Endodermal cell (in vitro differentiated cells): ENCODE measurements around the gene CISD1. TPM values are rescaled to one million over a fixed set of nuclear protein-coding genes. Genes with fewer than 3 reads are reported as not detected.

ENCODE experiments used
- DNase-seq: peaks from one replicate; pipeline ENCODE4 v3.0.0-alpha.2; 2017
- H3K27ac ChIP-seq: 2 replicates; pipeline ENCODE4 v1.5.1; 2013; ENCODE audit warnings: mild to moderate bottlenecking, low read depth, low read length, moderate library complexity
- H3K27me3 ChIP-seq: 2 replicates; pipeline ENCODE4 v1.6.1; 2013; ENCODE audit warnings: mild to moderate bottlenecking, low read length, moderate library complexity; ENCODE audit not compliant: insufficient read depth, control insufficient read depth, poor library complexity, severe bottlenecking
- H3K36me3 ChIP-seq: 2 replicates; pipeline ENCODE4 v1.7.0; 2013; ENCODE audit warnings: mild to moderate bottlenecking, low read length, moderate library complexity; ENCODE audit not compliant: control insufficient read depth, insufficient read depth
- H3K4me1 ChIP-seq: one replicate; pipeline ENCODE4 v1.7.0; 2013; ENCODE audit warnings: low read length; ENCODE audit not compliant: control insufficient read depth, insufficient read depth
- H3K4me3 ChIP-seq: 2 replicates; pipeline ENCODE4 v1.5.1; 2013; ENCODE audit warnings: mild to moderate bottlenecking, low read length, moderate library complexity
- H3K9ac ChIP-seq: 2 replicates; pipeline ENCODE4 v1.6.1; 2013; ENCODE audit warnings: mild to moderate bottlenecking, low read length, moderate library complexity; ENCODE audit not compliant: poor library complexity, severe bottlenecking; ENCODE audit errors: extremely low read depth
- H3K9me3 ChIP-seq: 2 replicates; pipeline ENCODE4 v1.6.1; 2013; ENCODE audit warnings: mild to moderate bottlenecking, low read length, moderate library complexity; ENCODE audit not compliant: control insufficient read depth
- H3K27ac Mint-ChIP-seq: 2 replicates; pipeline ENCODE4 v1.8.0; 2020; ENCODE audit warnings: mixed read lengths
- H3K27me3 Mint-ChIP-seq: 2 replicates; pipeline ENCODE4 v1.8.0; 2021; ENCODE audit warnings: mild to moderate bottlenecking, mixed read lengths; ENCODE audit not compliant: insufficient read depth
- H3K36me3 Mint-ChIP-seq: 2 replicates; pipeline ENCODE4 v1.8.0; 2020; ENCODE audit warnings: low read depth, mixed read lengths
- H3K4me1 Mint-ChIP-seq: 2 replicates; pipeline ENCODE4 v1.8.0; 2020; ENCODE audit warnings: mixed read lengths
- H3K4me3 Mint-ChIP-seq: 2 replicates; pipeline ENCODE4 v1.8.0; 2020; ENCODE audit warnings: mild to moderate bottlenecking, moderate library complexity, mixed read lengths
- H3K9me3 Mint-ChIP-seq: 2 replicates; pipeline ENCODE4 v1.8.0; 2020; ENCODE audit warnings: mild to moderate bottlenecking, mixed read lengths
- CTCF ChIP-seq: fragments of 200-600 bp; sonication (generic); conservative IDR thresholded peaks from 2 replicates; pipeline ENCODE4 v1.5.0; 2021; ENCODE audit warnings: antibody characterized with exemption, mild to moderate bottlenecking
- WGBS, 2 experiments: methylation state at CpG; one replicate each; pipeline versions ENCODE4 v1.1.5 to v1.1.7; 2013; ENCODE audit warnings: missing lambda C conversion rate in 2 of 2, mixed read lengths in 1 of 2; ENCODE audit not compliant: insufficient coverage in 1 of 2, insufficient read length in 1 of 2; 5-methylcytosine and 5-hydroxymethylcytosine counted together
- total RNA-seq, 2 donors: library from RNA; stranded (reverse); fragmentation: NEBNext Ultra II Directional in 1 of 2; extraction: Animal tissue kit (Norgen Biotek cat#: 25700) in 1 of 2; gene quantifications; 2 replicates in 1 of 2; 3 replicates in 1 of 2; pipeline ENCODE4 v1.2.1, GENCODE V29; 2021

The CISD1 gene
- total RNA-seq, 2 donors from 2014 or later, result 33.9 to 39.0 TPM

DNA sequence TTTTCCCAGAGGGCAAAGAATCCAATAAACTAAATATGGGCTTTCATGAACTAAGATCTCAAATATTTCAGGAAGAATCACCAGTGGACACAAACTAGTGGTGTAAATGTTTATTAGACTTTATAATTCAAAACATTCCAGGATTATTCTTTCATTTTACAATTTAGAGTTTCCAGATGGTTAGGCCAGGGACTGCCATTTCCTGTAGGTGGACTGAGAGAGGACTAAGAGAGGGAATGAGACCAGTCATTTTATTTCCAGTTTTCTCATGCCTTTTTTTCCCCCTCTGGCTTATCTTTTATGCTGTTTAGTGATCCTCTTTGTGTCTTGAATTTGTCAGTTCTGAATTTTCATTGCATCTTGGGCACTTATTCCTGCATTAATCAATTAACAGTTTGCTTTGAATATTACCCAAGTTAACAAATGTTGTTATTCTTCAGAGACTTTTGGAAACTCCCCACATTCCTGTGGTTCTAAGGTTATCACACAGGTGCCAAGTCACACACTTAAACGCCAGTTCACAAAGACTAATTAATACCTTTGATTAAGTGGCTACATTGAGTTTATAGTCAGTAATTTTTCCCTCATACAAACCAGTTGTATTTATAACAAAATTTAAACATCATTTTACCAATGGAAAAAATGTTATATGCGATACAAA, 12.3 kb downstream of the CISD1 start:
- Mint-ChIP-seq H3K27me3 (no peaks in the 10 kb centered on the region), H3K36me3 (peaks cover 14% of the 10 kb centered on the region), H3K9me3 (no peaks in the 10 kb centered on the region), H3K27ac (no peak overlapping the region), H3K4me1 (peaks cover 2% of the 10 kb centered on the region), H3K4me3 (no peak overlapping the region)
- Histone ChIP-seq H3K9ac (no peak overlapping the region), H3K4me1 (no peaks in the 10 kb centered on the region), H3K4me3 (no peak overlapping the region), H3K27ac (no peak overlapping the region), H3K9me3 (no peaks in the 10 kb centered on the region), H3K36me3 (peaks cover 26% of the 10 kb centered on the region), H3K27me3 (no peaks in the 10 kb centered on the region)
- 92 to 100% methylated on average over 2 of the region's 2 CpGs for WGBS, 2 experiments
- DNase-seq, result no peak
- TF ChIP-seq CTCF, result no peak

DNA sequence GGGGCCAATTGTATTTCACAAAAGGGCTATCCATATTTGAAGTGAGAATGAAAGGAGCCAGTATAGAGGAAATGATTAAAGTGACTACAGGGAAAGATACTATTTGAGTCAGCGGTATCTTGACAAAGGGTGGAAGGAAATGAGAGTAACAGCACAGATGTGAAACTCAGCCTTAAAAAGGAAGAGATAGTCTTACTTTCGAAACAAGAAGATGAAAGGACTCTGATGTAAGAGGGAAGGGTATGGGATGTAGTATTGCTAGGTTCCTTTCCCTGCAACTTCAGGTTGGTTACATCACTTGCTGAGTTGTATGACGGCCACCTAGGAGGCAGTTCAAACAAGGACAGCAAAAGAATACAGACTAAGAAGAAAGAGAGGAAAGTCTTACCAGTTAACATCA, 13.7 kb downstream of the CISD1 start:
- no peaks in the 10 kb centered on the region for H3K9me3 Mint-ChIP-seq
- WGBS, 2 experiments, result 86 to 90% methylated on average over 3 of the region's 3 CpGs

DNA sequence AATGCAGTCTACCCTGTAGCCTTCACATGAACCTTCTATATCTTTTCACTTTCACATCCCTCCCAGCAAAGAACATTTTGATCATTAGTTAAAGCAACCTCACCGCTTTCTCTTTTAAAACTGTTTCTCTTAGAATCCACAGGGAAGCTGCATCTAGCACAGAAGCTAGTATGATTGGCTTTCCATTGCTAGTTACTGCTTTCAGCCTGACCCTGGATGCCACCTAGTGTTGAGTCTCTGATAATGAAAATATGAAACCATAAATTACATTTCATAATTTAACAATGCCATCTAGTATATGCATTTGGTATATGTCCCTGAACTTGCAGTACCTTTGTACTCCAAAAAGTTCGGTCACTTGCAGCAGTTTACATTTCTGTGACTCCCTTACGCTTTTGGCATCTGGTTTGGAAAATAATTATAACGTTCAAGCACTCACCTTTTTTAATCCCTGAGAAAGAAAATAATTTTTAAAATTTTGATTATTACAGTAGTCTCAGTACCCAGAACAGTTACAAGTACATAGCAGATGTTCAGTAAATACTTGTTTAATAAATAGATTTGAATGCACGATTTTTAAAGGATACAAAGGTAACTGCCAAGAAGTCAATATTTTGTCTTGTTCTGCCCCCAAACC, 22.7 kb downstream of the CISD1 start:
- 93 to 100% methylated on average over 1 to 5 of the region's 5 CpGs for WGBS, 2 experiments

More for the DNA sequence above, 13.7 kb downstream of the CISD1 start:
- Mint-ChIP-seq H3K27ac (no peak overlapping the region), H3K27me3 (no peaks in the 10 kb centered on the region), H3K4me3 (no peak overlapping the region), H3K4me1 (peaks cover 2% of the 10 kb centered on the region), H3K36me3 (peaks cover 13% of the 10 kb centered on the region)
- Histone ChIP-seq H3K27ac (no peak overlapping the region), H3K4me3 (no peak overlapping the region), H3K9me3 (no peaks in the 10 kb centered on the region), H3K27me3 (no peaks in the 10 kb centered on the region), H3K9ac (no peak overlapping the region), H3K4me1 (no peaks in the 10 kb centered on the region), H3K36me3 (peaks cover 24% of the 10 kb centered on the region)
- TF ChIP-seq CTCF, result no peak
- no peak for DNase-seq

More for the DNA sequence above, 22.7 kb downstream of the CISD1 start:
- H3K36me3 ChIP-seq, result peaks cover 30% of the 10 kb centered on the region
- Mint-ChIP-seq H3K36me3 (peaks cover 21% of the 10 kb centered on the region), H3K27me3 (no peaks in the 10 kb centered on the region), H3K27ac (no peak overlapping the region), H3K9me3 (peaks cover 21% of the 10 kb centered on the region), H3K4me1 (peaks cover 9% of the 10 kb centered on the region), H3K4me3 (no peak overlapping the region)
- no peaks in the 10 kb centered on the region for H3K27me3 ChIP-seq
- H3K4me3 ChIP-seq, result peak overlapping the region; percentile 44
- H3K4me1 ChIP-seq, result peaks cover 3% of the 10 kb centered on the region
- H3K9me3 ChIP-seq, result peaks cover 52% of the 10 kb centered on the region
- no peak overlapping the region for H3K9ac ChIP-seq
- peak; percentile 81 for TF ChIP-seq CTCF
- DNase-seq, result no peak
- no peak overlapping the region for H3K27ac ChIP-seq
